Activated gamma-delta T cell treated with anti-CD3 and anti-CD28 coated beads, Interleukin-2, amount 50 U/mL, for 16 hours (primary cell): Measurements from ENCODE around the gene SLC4A3.
"Not testable (repeated sequence)": the region's sequence is repeated elsewhere in the genome, so short reads cannot be mapped to it uniquely, and the experiment has no call there.

Experiments
- DNase-seq: peaks from one replicate; pipeline ENCODE4 v3.0.0-alpha.2; 2020; ENCODE audit warnings: low read depth

Gene SLC4A3

GRCh38 chr2:219648963-219649362 lies 21.5 kb downstream of the SLC4A3 start:
- no peak for DNase-seq

- DNase-seq: no peak
These were observed 23.2 kb downstream of the SLC4A3 start for GRCh38 chr2:219650426-219651248.

GRCh38 chr2:219651656-219652055 lies 24.2 kb downstream of the SLC4A3 start:
- DNase-seq: not testable (repeated sequence)

- DNase-seq: no peak
These were observed 29.1 kb downstream of the SLC4A3 start for GRCh38 chr2:219656526-219656925.

GRCh38 chr2:219658196-219658846 lies 30.9 kb downstream of the SLC4A3 start:
- DNase-seq: no peak

- DNase-seq: no peak
These were observed 31.4 kb downstream of the SLC4A3 start for GRCh38 chr2:219658874-219659273.

GRCh38 chr2:219661197-219661954 lies 33.9 kb downstream of the SLC4A3 start:
- no peak for DNase-seq

GRCh38 chr2:219661955-219662395 lies 34.5 kb downstream of the SLC4A3 start:
- DNase-seq: no peak

GRCh38 chr2:219662566-219662965 lies 35.1 kb downstream of the SLC4A3 start:
- no peak for DNase-seq

GRCh38 chr2:219663116-219663762 lies 35.8 kb downstream of the SLC4A3 start:
- DNase-seq: no peak

GRCh38 chr2:219664041-219664440 lies 36.6 kb downstream of the SLC4A3 start:
- no peak for DNase-seq

GRCh38 chr2:219664944-219665343 lies 37.5 kb downstream of the SLC4A3 start:
- no peak for DNase-seq

- DNase-seq: no peak
These were observed 38.5 kb downstream of the SLC4A3 start for GRCh38 chr2:219665926-219666325.

GRCh38 chr2:219668316-219668715 lies 40.9 kb downstream of the SLC4A3 start:
- no peak for DNase-seq

GRCh38 chr2:219670386-219670785 lies 43.0 kb downstream of the SLC4A3 start:
- no peak for DNase-seq

GRCh38 chr2:219671279-219671678 lies 43.8 kb downstream of the SLC4A3 start:
- no peak for DNase-seq

- no peak for DNase-seq
These were observed 45.0 kb downstream of the SLC4A3 start for GRCh38 chr2:219672406-219672805.

- DNase-seq: no peak
These were observed 47.8 kb downstream of the SLC4A3 start for GRCh38 chr2:219675221-219675620.

- DNase-seq: no peak
These were observed 49.2 kb downstream of the SLC4A3 start for GRCh38 chr2:219676586-219676985.

GRCh38 chr2:219679041-219679440 lies 51.6 kb downstream of the SLC4A3 start:
- no peak for DNase-seq

GRCh38 chr2:219679571-219679970 lies 52.1 kb downstream of the SLC4A3 start:
- DNase-seq: no peak
